Mesodermal cell (in vitro differentiated cells): ENCODE measurements around the gene SLIT1.

Experiments
- H3K27ac ChIP-seq: 2 replicates; pipeline ENCODE4 v1.7.0; 2013; ENCODE audit warnings: mild to moderate bottlenecking, low read depth, low read length, moderate library complexity; ENCODE audit not compliant: severe bottlenecking
- H3K36me3 ChIP-seq: 2 replicates; pipeline ENCODE4 v1.7.1; 2013; ENCODE audit warnings: mild to moderate bottlenecking, low read length, moderate library complexity; ENCODE audit not compliant: control insufficient read depth, insufficient read depth
- H3K4me1 ChIP-seq: one replicate; pipeline ENCODE4 v1.7.1; 2013; ENCODE audit warnings: mild to moderate bottlenecking, low read length; ENCODE audit not compliant: insufficient read depth, control insufficient read depth, poor library complexity, severe bottlenecking
- H3K4me3 ChIP-seq: 2 replicates; pipeline ENCODE4 v1.7.0; 2013; ENCODE audit warnings: low read length, control low read depth, mild to moderate bottlenecking; ENCODE audit not compliant: insufficient read depth, poor library complexity, severe bottlenecking; ENCODE audit errors: extremely low read depth
- H3K9me3 ChIP-seq: 2 replicates; pipeline ENCODE4 v1.7.1; 2013; ENCODE audit warnings: mild to moderate bottlenecking, low read length, moderate library complexity; ENCODE audit not compliant: control insufficient read depth
- WGBS, 2 experiments: methylation state at CpG; one replicate each; pipeline ENCODE4 v1.1.5; 2013; ENCODE audit warnings: missing lambda C conversion rate in 2 of 2; ENCODE audit not compliant: insufficient coverage in 2 of 2; 5-methylcytosine and 5-hydroxymethylcytosine counted together

SLIT1 gene

GRCh38 chr10:96967847-96968246, 217.9 kb downstream of the SLIT1 start:
- Histone ChIP-seq H3K4me1 (no peaks in the 10 kb centered on the region), H3K4me3 (no peak overlapping the region), H3K27ac (no peak overlapping the region), H3K9me3 (no peaks in the 10 kb centered on the region), H3K36me3 (peaks cover 9% of the 10 kb centered on the region)

- Histone ChIP-seq H3K9me3 (no peaks in the 10 kb centered on the region), H3K36me3 (peaks cover 9% of the 10 kb centered on the region), H3K27ac (no peak overlapping the region), H3K4me3 (no peak overlapping the region), H3K4me1 (no peaks in the 10 kb centered on the region)
- no CpG with 5 or more reads among the region's 2 CpGs for WGBS, 2 experiments
Observed at GRCh38 chr10:96964131-96964530, 221.6 kb downstream of the SLIT1 start.

- H3K9me3 ChIP-seq: no peaks in the 10 kb centered on the region
- 88 to 90% methylated on average over 1 to 2 of the region's 2 CpGs for WGBS, 2 experiments
- no peak overlapping the region for H3K27ac ChIP-seq
- H3K4me3 ChIP-seq: no peak overlapping the region
- H3K36me3 ChIP-seq: peaks cover 13% of the 10 kb centered on the region
- no peaks in the 10 kb centered on the region for H3K4me1 ChIP-seq
Observed at GRCh38 chr10:96960872-96961271, 224.9 kb downstream of the SLIT1 start.

GRCh38 chr10:96959733-96960132, 226.0 kb downstream of the SLIT1 start:
- H3K36me3 ChIP-seq: peaks cover 24% of the 10 kb centered on the region
- no peak overlapping the region for H3K27ac ChIP-seq
- WGBS, 2 experiments: no CpG with 5 or more reads among the region's 1 CpG
- H3K4me3 ChIP-seq: no peak overlapping the region
- no peaks in the 10 kb centered on the region for H3K9me3 ChIP-seq
- no peaks in the 10 kb centered on the region for H3K4me1 ChIP-seq

GRCh38 chr10:96958071-96958470, 227.7 kb downstream of the SLIT1 start:
- no peaks in the 10 kb centered on the region for H3K4me1 ChIP-seq
- no peaks in the 10 kb centered on the region for H3K9me3 ChIP-seq
- H3K27ac ChIP-seq: no peak overlapping the region
- WGBS, 2 experiments: 100% methylated on average over 1 of the region's 2 CpGs; no CpG with 5 or more reads in 1 of the 2 experiments
- no peak overlapping the region for H3K4me3 ChIP-seq
- H3K36me3 ChIP-seq: peaks cover 25% of the 10 kb centered on the region

- Histone ChIP-seq H3K36me3 (peaks cover 25% of the 10 kb centered on the region), H3K4me1 (no peaks in the 10 kb centered on the region), H3K9me3 (no peaks in the 10 kb centered on the region), H3K4me3 (no peak overlapping the region), H3K27ac (no peak overlapping the region)
- WGBS, 2 experiments: 92 to 98% methylated on average over 4 of the region's 4 CpGs
Observed at GRCh38 chr10:96955794-96956193, 230.0 kb downstream of the SLIT1 start.

GRCh38 chr10:96951954-96952353, 233.8 kb downstream of the SLIT1 start:
- Histone ChIP-seq H3K4me3 (no peak overlapping the region), H3K36me3 (peaks cover 30% of the 10 kb centered on the region), H3K27ac (no peak overlapping the region), H3K9me3 (no peaks in the 10 kb centered on the region), H3K4me1 (no peaks in the 10 kb centered on the region)
- WGBS, 2 experiments: 100% methylated on average over 1 of the region's 2 CpGs; no CpG with 5 or more reads in 1 of the 2 experiments

GRCh38 chr10:96949039-96949683, 236.6 kb downstream of the SLIT1 start:
- 92% methylated on average over 4 of the region's 5 CpGs; no CpG with 5 or more reads in 1 of the 2 experiments for WGBS, 2 experiments
- Histone ChIP-seq H3K36me3 (peaks cover 5% of the 10 kb centered on the region), H3K4me3 (no peak overlapping the region), H3K9me3 (no peaks in the 10 kb centered on the region), H3K27ac (no peak overlapping the region), H3K4me1 (no peaks in the 10 kb centered on the region)
